Upper lobe of left lung (tissue), 4 donors: Measurements from ENCODE around the gene TGFB1I1.
"Not testable (repeated sequence)": the region's sequence is repeated elsewhere in the genome, so short reads cannot be mapped to it uniquely, and the experiment has no call there.

ENCODE experiments used
- EP300 ChIP-seq, 4 donors: sonication (generic); formaldehyde crosslinking; IDR thresholded peaks; one replicate each; pipeline ENCODE4 v1.5.1; 2017; ENCODE audit warnings: antibody characterized with exemption in 4 of 4, control low read depth in 2 of 4
- POLR2A ChIP-seq, 4 donors: fragments of 450-650 bp; IDR thresholded peaks; one replicate each; pipeline ENCODE4 v1.5.1; 2016 to 2017; ENCODE audit warnings: antibody characterized with exemption in 4 of 4, mild to moderate bottlenecking in 2 of 4
- POLR2AphosphoS5 ChIP-seq, 2 donors: sonication (generic); formaldehyde crosslinking; IDR thresholded peaks; one replicate each; pipeline ENCODE4 v1.5.1; 2017; ENCODE audit warnings: antibody characterized with exemption in 2 of 2
- TF ChIP-seq, protein P1 (sequence below), 6 experiments: fragments of 450-650 bp in 4 of 6; fragments of 200-600 bp in 2 of 6; sonication (generic) in 2 of 6; IDR thresholded peaks; one replicate each; pipeline ENCODE4 v1.5.1; 2016 to 2019; ENCODE audit warnings: antibody characterized with exemption in 6 of 6

DNA sequence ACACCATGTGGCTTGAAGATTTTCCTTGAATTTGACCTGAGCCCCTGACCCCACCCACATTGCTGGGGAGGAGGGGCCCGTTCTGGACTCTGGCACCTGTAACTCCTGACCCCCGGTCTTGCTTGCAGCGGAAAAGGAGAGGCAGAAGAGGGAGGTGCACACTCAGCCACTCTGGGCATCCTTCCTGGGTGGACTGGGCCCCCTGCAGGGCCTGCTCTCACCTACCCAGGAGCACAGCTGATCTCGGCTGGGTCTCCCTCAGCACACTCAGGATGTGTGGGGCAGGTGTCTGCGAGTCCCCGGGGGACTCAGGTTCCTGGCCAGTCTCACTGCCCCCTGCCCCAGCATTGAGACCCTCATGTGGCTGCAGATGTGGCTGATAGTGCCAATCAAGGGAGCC is 51.8 kb downstream of the TGFB1I1 start:
- TF ChIP-seq, protein P1, sequence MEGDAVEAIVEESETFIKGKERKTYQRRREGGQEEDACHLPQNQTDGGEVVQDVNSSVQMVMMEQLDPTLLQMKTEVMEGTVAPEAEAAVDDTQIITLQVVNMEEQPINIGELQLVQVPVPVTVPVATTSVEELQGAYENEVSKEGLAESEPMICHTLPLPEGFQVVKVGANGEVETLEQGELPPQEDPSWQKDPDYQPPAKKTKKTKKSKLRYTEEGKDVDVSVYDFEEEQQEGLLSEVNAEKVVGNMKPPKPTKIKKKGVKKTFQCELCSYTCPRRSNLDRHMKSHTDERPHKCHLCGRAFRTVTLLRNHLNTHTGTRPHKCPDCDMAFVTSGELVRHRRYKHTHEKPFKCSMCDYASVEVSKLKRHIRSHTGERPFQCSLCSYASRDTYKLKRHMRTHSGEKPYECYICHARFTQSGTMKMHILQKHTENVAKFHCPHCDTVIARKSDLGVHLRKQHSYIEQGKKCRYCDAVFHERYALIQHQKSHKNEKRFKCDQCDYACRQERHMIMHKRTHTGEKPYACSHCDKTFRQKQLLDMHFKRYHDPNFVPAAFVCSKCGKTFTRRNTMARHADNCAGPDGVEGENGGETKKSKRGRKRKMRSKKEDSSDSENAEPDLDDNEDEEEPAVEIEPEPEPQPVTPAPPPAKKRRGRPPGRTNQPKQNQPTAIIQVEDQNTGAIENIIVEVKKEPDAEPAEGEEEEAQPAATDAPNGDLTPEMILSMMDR (IDR thresholded peaks at IDR 0.05), result not testable (repeated sequence)
- TF ChIP-seq POLR2AphosphoS5, POLR2A, EP300 (IDR thresholded peaks at IDR 0.05): not testable (repeated sequence)
